Endodermal cell (in vitro differentiated cells): ENCODE measurements around the gene CAPN13. TPM values are rescaled to one million over a fixed set of nuclear protein-coding genes. Genes with fewer than 3 reads are reported as not detected.

Experiments
- DNase-seq: peaks from one replicate; pipeline ENCODE4 v3.0.0-alpha.2; 2017
- H3K27ac ChIP-seq: 2 replicates; pipeline ENCODE4 v1.5.1; 2013; ENCODE audit warnings: mild to moderate bottlenecking, low read depth, low read length, moderate library complexity
- H3K27me3 ChIP-seq: 2 replicates; pipeline ENCODE4 v1.6.1; 2013; ENCODE audit warnings: mild to moderate bottlenecking, low read length, moderate library complexity; ENCODE audit not compliant: insufficient read depth, control insufficient read depth, poor library complexity, severe bottlenecking
- H3K36me3 ChIP-seq: 2 replicates; pipeline ENCODE4 v1.7.0; 2013; ENCODE audit warnings: mild to moderate bottlenecking, low read length, moderate library complexity; ENCODE audit not compliant: control insufficient read depth, insufficient read depth
- H3K4me1 ChIP-seq: one replicate; pipeline ENCODE4 v1.7.0; 2013; ENCODE audit warnings: low read length; ENCODE audit not compliant: control insufficient read depth, insufficient read depth
- H3K4me3 ChIP-seq: 2 replicates; pipeline ENCODE4 v1.5.1; 2013; ENCODE audit warnings: mild to moderate bottlenecking, low read length, moderate library complexity
- H3K9ac ChIP-seq: 2 replicates; pipeline ENCODE4 v1.6.1; 2013; ENCODE audit warnings: mild to moderate bottlenecking, low read length, moderate library complexity; ENCODE audit not compliant: poor library complexity, severe bottlenecking; ENCODE audit errors: extremely low read depth
- H3K9me3 ChIP-seq: 2 replicates; pipeline ENCODE4 v1.6.1; 2013; ENCODE audit warnings: mild to moderate bottlenecking, low read length, moderate library complexity; ENCODE audit not compliant: control insufficient read depth
- H3K27ac Mint-ChIP-seq: 2 replicates; pipeline ENCODE4 v1.8.0; 2020; ENCODE audit warnings: mixed read lengths
- H3K27me3 Mint-ChIP-seq: 2 replicates; pipeline ENCODE4 v1.8.0; 2021; ENCODE audit warnings: mild to moderate bottlenecking, mixed read lengths; ENCODE audit not compliant: insufficient read depth
- H3K36me3 Mint-ChIP-seq: 2 replicates; pipeline ENCODE4 v1.8.0; 2020; ENCODE audit warnings: low read depth, mixed read lengths
- H3K4me1 Mint-ChIP-seq: 2 replicates; pipeline ENCODE4 v1.8.0; 2020; ENCODE audit warnings: mixed read lengths
- H3K4me3 Mint-ChIP-seq: 2 replicates; pipeline ENCODE4 v1.8.0; 2020; ENCODE audit warnings: mild to moderate bottlenecking, moderate library complexity, mixed read lengths
- H3K9me3 Mint-ChIP-seq: 2 replicates; pipeline ENCODE4 v1.8.0; 2020; ENCODE audit warnings: mild to moderate bottlenecking, mixed read lengths
- CTCF ChIP-seq: fragments of 200-600 bp; sonication (generic); conservative IDR thresholded peaks from 2 replicates; pipeline ENCODE4 v1.5.0; 2021; ENCODE audit warnings: antibody characterized with exemption, mild to moderate bottlenecking
- WGBS, 2 experiments: methylation state at CpG; one replicate each; pipeline versions ENCODE4 v1.1.5 to v1.1.7; 2013; ENCODE audit warnings: missing lambda C conversion rate in 2 of 2, mixed read lengths in 1 of 2; ENCODE audit not compliant: insufficient coverage in 1 of 2, insufficient read length in 1 of 2; 5-methylcytosine and 5-hydroxymethylcytosine counted together
- total RNA-seq, 2 donors: library from RNA; stranded (reverse); fragmentation: NEBNext Ultra II Directional in 1 of 2; extraction: Animal tissue kit (Norgen Biotek cat#: 25700) in 1 of 2; gene quantifications; 2 replicates in 1 of 2; 3 replicates in 1 of 2; pipeline ENCODE4 v1.2.1, GENCODE V29; 2021

CAPN13 gene
- total RNA-seq, 2 donors from 2014 or later, result 29.5 to 38.6 TPM

GRCh38 chr2:30802611-30803010 lies 4.6 kb downstream of the CAPN13 start:
- Histone ChIP-seq H3K27me3 (no peaks in the 10 kb centered on the region), H3K36me3 (peaks cover 3% of the 10 kb centered on the region), H3K4me3 (no peak overlapping the region), H3K9me3 (no peaks in the 10 kb centered on the region), H3K9ac (no peak overlapping the region), H3K4me1 (no peaks in the 10 kb centered on the region), H3K27ac (no peak overlapping the region)
- Mint-ChIP-seq H3K27ac (no peak overlapping the region), H3K4me1 (peaks cover 36% of the 10 kb centered on the region), H3K4me3 (no peak overlapping the region), H3K27me3 (no peaks in the 10 kb centered on the region), H3K9me3 (no peaks in the 10 kb centered on the region), H3K36me3 (peaks cover 21% of the 10 kb centered on the region)
- 93% methylated on average over 3 to 4 of the region's 4 CpGs for WGBS, 2 experiments
- TF ChIP-seq CTCF, result no peak
- DNase-seq, result no peak

DNA sequence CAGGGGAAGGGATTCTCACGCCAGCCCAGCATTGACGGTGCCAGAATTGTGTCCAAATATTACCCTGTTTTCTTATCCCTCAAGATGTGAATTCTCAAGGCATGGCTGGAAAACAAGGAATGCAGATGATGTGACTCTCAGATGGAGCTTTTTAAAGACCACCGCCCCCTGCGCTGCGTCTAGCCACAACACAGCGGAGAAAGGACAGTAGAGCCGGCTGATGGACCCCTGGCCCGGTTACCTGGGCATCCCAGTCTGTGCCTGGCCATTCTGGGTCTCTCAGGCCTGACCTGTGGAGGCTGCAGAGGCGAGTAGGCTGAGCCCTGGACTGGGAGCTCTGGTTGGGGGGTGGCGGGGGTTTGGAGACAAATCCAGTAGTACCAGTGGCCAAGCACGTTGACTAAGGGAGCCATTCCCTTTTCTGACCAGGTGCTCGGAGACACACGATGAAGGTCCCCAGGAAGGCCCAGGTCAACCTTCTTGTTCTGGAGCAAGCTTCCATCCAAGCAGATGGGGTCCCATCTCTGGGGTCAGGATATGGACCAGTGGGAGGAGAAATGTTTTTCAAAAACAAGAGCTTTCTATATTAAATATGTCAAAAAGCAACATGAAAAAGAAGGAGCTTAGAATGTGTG lies 5.3 kb downstream of the CAPN13 start:
- H3K27me3 Mint-ChIP-seq, result no peaks in the 10 kb centered on the region
- H3K9ac ChIP-seq, result no peak overlapping the region
- H3K4me1 Mint-ChIP-seq, result peaks cover 38% of the 10 kb centered on the region
- H3K36me3 ChIP-seq, result peaks cover 3% of the 10 kb centered on the region
- H3K27ac ChIP-seq, result no peak overlapping the region
- peaks cover 4% of the 10 kb centered on the region for H3K4me1 ChIP-seq
- H3K27ac Mint-ChIP-seq, result no peak overlapping the region
- 93 to 100% methylated on average over 2 to 13 of the region's 13 CpGs for WGBS, 2 experiments
- H3K27me3 ChIP-seq, result no peaks in the 10 kb centered on the region
- H3K4me3 ChIP-seq, result no peak overlapping the region
- no peaks in the 10 kb centered on the region for H3K9me3 ChIP-seq
- H3K9me3 Mint-ChIP-seq, result no peaks in the 10 kb centered on the region
- H3K4me3 Mint-ChIP-seq, result no peak overlapping the region
- no peak for TF ChIP-seq CTCF
- H3K36me3 Mint-ChIP-seq, result peaks cover 21% of the 10 kb centered on the region
- DNase-seq, result no peak

- peak overlapping the region; percentile 63 for H3K27ac Mint-ChIP-seq
- H3K9ac ChIP-seq, result no peak overlapping the region
- DNase-seq, result peak; percentile 32
- peaks cover 37% of the 10 kb centered on the region for H3K4me1 Mint-ChIP-seq
- H3K27me3 ChIP-seq, result no peaks in the 10 kb centered on the region
- 94 to 97% methylated on average over 5 of the region's 5 CpGs for WGBS, 2 experiments
- peaks cover 3% of the 10 kb centered on the region for H3K36me3 ChIP-seq
- no peaks in the 10 kb centered on the region for H3K9me3 ChIP-seq
- no peaks in the 10 kb centered on the region for H3K9me3 Mint-ChIP-seq
- no peak for TF ChIP-seq CTCF
- H3K27ac ChIP-seq, result no peak overlapping the region
- H3K4me1 ChIP-seq, result peaks cover 12% of the 10 kb centered on the region
- H3K27me3 Mint-ChIP-seq, result no peaks in the 10 kb centered on the region
- H3K4me3 Mint-ChIP-seq, result no peak overlapping the region
- H3K36me3 Mint-ChIP-seq, result peaks cover 22% of the 10 kb centered on the region
- H3K4me3 ChIP-seq, result no peak overlapping the region
Observed at GRCh38 chr2:30800159-30800558, 7.1 kb downstream of the CAPN13 start.
